ENCODE results near the gene RNASE7.

RNASE7 gene

DNA sequence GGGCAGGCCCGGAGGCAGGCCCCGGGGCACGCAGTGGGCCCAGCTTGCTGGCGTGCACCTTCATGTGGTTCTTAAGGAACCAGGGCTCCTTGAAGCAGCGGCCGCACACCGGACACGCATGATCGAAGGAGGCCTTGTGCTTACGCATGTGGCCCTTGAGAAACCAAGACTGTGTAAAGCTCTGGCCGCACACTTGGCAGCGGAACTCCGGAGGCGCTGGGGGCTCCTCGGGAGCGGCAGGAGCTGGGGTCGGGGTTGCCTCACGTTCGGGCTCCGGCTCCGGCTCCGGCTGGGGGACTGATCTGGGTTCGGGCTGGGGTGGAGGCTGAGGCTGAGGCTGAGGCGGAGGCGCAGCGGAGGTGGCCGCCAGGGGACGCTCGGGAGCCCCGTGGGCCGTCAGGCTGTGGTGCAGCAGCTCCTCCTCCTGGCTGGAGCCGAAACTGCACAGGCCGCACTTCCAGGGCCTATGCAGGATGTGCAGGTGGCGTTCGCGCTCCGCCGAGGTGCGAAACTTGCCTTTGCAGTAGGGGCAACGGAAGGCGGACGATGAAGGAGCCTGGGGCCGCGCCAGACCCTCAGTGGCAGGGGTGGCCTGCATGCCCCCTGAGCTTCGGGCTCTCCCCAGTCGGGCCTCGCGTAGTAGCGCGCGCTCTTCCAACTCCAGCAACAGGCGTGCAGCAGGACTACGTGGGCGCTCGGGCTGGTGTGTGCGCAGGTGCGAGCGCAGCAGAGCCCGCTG lies 50.3 kb downstream of the RNASE7 start:
- DNase-seq (ENCODE audit: low spot score in 2 of 2) (peak; percentile 96 to 97), ATAC-seq (peak; percentile 88)
- H3K27ac Mint-ChIP-seq: no peak overlapping the region
- peaks cover 7% of the 10 kb centered on the region for H3K36me3 Mint-ChIP-seq
- no peak overlapping the region for H3K4me3 Mint-ChIP-seq
- peaks cover 28% of the 10 kb centered on the region for H3K4me1 Mint-ChIP-seq
- no peaks in the 10 kb centered on the region for H3K9me3 Mint-ChIP-seq

DNA sequence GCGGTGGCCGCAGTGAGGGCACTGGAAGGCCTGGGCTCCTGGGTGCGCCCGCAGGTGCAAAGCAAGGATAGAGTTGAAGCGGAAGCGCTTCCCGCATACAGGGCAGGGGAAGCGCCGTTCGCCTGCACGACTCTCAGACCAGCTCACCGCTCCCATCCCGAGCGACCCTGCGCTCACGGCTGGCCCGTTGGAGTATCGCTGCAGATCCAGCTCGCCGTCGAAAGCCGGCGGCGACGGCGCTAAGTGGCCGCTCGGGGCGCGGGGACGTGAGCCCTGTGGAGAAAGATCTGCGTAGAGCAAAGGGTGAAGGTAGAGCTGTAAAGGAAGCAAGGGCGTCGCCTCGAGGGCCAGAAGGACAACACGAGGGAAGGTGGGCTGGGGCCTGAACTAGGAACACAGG lies 50.9 kb downstream of the RNASE7 start:
- no peak for DNase-seq (ENCODE audit: low spot score in 2 of 2)
- no peak overlapping the region for H3K4me3 Mint-ChIP-seq
- H3K36me3 Mint-ChIP-seq: peaks cover 7% of the 10 kb centered on the region
- H3K9me3 Mint-ChIP-seq: no peaks in the 10 kb centered on the region
- ATAC-seq: no peak
- H3K27ac Mint-ChIP-seq: no peak overlapping the region
- H3K4me1 Mint-ChIP-seq: peaks cover 24% of the 10 kb centered on the region
